Measurements from ENCODE around the gene PIP5K1B.

DNA sequence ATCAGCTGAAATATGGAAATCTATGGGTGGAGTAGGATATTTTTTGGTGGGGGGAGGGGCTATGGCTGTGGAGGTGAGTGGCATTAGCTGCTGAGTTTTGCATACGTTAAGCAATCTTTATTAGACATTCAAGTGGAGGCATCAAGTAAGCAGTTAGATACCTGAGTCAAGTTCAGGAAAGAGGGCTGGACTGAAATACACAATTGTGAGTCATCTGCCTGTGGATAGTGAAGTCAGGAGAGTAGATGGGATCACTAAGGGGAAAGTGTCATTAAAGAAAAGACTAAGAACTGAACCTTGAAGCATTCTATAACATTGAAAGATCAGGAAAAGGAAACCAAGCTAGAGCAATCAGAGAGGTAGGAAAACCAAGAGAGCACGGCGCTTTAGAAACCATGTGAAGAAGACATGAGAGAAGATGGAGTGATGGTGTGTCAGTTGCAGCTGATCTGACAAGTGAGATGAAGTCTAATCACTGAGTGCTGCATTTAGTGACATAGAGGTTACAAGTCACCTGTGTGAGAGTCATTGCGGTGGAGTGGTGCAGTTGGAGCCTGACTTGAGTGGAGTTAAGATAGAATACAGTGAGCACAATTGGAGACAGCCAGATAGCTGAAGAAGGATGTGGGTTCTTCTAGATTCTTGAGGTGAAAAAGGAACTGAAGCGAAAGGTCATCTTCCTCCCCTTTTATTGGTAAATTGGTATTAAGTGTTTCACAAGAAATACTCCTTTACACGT lies 88.7 kb downstream of the PIP5K1B start:
- TF ChIP-seq SIN3A (IDR thresholded peaks at IDR 0.05; ENCODE audit: borderline replicate concordance, insufficient read depth, low read length): no peak
- no peak for TF ChIP-seq POLR2AphosphoS5 (IDR thresholded peaks at IDR 0.05; ENCODE audit: low read depth, low read length)
- TF ChIP-seq, protein P1, sequence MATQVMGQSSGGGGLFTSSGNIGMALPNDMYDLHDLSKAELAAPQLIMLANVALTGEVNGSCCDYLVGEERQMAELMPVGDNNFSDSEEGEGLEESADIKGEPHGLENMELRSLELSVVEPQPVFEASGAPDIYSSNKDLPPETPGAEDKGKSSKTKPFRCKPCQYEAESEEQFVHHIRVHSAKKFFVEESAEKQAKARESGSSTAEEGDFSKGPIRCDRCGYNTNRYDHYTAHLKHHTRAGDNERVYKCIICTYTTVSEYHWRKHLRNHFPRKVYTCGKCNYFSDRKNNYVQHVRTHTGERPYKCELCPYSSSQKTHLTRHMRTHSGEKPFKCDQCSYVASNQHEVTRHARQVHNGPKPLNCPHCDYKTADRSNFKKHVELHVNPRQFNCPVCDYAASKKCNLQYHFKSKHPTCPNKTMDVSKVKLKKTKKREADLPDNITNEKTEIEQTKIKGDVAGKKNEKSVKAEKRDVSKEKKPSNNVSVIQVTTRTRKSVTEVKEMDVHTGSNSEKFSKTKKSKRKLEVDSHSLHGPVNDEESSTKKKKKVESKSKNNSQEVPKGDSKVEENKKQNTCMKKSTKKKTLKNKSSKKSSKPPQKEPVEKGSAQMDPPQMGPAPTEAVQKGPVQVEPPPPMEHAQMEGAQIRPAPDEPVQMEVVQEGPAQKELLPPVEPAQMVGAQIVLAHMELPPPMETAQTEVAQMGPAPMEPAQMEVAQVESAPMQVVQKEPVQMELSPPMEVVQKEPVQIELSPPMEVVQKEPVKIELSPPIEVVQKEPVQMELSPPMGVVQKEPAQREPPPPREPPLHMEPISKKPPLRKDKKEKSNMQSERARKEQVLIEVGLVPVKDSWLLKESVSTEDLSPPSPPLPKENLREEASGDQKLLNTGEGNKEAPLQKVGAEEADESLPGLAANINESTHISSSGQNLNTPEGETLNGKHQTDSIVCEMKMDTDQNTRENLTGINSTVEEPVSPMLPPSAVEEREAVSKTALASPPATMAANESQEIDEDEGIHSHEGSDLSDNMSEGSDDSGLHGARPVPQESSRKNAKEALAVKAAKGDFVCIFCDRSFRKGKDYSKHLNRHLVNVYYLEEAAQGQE (IDR thresholded peaks at IDR 0.05; ENCODE audit: insufficient read depth in 1 of 2, low read depth in 2 of 2, low read length in 2 of 2): no peak

Measured in PFSK-1 (cell line).